GM18870 (cell line): ENCODE measurements around the gene NGRN.

Source experiments
- ATAC-seq: cut with Tn5 transposase; IDR thresholded peaks from one replicate; pipeline ENCODE4 v1.9.1; 2021; ENCODE audit warnings: moderate library complexity; ENCODE audit not compliant: unreplicated experiment

The NGRN gene, protein sequence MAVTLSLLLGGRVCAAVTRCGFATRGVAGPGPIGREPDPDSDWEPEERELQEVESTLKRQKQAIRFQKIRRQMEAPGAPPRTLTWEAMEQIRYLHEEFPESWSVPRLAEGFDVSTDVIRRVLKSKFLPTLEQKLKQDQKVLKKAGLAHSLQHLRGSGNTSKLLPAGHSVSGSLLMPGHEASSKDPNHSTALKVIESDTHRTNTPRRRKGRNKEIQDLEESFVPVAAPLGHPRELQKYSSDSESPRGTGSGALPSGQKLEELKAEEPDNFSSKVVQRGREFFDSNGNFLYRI

DNA sequence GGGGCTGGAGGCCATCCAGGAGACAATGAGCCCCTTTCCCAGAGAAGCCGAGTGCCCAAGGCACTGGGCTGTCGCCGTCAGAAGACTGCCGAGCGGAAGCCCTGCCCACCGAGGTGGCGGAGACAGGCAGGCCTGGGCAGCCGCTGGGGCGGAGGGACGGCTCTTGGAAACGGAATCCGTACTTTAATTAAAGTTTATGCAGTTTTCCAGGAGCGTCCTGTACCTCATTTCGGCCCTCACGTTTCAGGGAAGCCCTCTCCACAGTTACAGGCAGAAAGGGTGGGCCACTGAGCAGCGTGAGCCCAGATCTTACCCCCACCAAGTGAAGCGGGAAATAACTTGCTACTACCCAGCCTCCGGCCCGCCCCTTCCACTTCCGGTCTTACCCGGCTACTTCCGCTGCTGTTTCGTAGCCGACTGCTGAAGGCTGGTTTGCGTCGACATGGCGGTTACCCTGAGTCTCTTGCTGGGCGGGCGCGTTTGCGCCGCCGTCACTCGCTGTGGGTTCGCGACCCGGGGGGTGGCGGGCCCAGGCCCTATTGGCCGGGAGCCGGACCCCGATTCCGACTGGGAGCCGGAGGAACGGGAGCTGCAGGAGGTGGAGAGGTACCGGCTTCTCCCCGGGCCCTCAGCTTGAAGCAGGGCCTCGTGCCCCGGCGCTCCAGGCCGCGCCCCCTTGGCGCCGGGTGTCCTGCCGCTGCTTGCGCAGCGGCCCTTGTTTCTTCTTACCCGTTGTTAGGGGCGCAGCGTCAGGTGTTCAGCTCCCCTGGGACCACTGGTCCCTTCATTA, at the start of gene NGRN:
Gene NGRN (plus strand): TSS at position 402 of the 790 bp plus-strand sequence. CDS start 41 bp downstream, at position 443.
- ATAC-seq, result peak; percentile 87

- ATAC-seq, result no peak
Observed at GRCh38 chr15:90217671-90218394, 47.6 kb upstream of the NGRN start.

- no peak for ATAC-seq
Observed at GRCh38 chr15:90219421-90220141, 45.9 kb upstream of the NGRN start.

GRCh38 chr15:90221246-90221900, 44.1 kb upstream of the NGRN start:
- ATAC-seq, result no peak

GRCh38 chr15:90222547-90222946, 42.9 kb upstream of the NGRN start:
- ATAC-seq, result no peak

DNA sequence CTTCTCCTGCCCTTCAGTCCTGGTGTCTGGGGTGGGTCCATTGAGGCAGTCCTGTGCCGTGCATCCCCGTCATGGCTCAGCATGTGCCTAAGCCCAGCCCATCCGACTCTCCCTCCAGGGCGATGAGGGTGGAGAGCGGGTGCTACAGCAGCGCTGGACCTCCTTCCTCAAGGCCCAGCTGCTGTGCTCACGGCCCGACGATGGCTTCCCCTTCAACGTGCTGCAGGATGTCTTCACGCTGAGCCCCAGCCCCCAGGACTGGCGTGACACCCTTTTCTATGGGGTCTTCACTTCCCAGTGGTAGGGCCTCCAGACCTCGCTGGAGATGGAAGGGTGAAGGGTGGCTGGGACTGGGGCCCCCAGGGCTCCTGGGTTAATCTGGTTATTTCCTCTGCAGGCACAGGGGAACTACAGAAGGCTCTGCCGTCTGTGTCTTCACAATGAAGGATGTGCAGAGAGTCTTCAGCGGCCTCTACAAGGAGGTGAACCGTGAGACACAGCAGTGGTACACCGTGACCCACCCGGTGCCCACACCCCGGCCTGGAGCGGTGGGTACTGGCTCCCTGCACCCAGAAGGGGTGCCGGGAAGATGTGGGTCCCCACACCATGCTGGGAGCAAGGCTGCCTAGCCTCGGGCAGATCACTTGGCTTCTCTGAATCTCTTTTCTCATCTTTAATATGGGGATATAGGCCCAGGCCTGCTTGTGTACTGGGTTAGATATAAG, 41.9 kb upstream of the NGRN start:
- no peak for ATAC-seq

DNA sequence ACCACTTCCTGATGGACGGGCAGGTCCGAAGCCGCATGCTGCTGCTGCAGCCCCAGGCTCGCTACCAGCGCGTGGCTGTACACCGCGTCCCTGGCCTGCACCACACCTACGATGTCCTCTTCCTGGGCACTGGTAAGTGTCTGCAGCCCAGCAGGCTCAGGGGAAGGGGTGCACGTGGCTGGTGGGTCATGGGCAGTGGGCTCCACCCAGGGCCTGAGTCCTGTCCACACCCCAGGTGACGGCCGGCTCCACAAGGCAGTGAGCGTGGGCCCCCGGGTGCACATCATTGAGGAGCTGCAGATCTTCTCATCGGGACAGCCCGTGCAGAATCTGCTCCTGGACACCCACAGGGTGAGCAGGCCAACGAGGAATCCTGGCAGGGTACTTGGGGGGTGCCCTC, 40.4 kb upstream of the NGRN start:
- ATAC-seq, result no peak

DNA sequence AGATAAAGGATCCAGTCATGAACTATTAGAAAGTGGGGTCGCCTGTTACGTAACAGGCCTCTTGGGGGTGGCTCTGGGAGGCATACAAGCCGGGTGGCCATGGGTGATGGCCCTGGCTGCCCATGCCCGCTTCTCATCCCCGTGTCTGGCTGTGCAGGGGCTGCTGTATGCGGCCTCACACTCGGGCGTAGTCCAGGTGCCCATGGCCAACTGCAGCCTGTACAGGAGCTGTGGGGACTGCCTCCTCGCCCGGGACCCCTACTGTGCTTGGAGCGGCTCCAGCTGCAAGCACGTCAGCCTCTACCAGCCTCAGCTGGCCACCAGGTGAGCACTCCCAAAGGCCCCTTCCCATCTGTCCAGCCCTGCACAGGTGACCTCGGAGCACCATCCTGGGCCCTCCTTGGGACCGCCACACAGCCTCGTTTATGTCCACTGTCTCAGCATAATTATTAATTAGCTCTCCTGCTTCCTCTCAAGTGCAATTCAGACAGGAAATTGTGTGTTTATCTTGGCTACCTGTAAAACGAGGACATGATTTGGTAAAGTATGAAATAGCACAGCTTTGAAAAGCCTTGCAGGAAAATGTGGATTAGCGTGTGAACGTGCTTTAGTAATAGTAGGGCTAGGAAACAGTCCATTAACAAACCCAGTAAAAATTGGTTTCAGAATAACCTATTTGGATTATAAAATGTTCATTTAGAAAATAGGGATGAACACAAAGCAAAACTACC, 39.8 kb upstream of the NGRN start:
- no peak for ATAC-seq

DNA sequence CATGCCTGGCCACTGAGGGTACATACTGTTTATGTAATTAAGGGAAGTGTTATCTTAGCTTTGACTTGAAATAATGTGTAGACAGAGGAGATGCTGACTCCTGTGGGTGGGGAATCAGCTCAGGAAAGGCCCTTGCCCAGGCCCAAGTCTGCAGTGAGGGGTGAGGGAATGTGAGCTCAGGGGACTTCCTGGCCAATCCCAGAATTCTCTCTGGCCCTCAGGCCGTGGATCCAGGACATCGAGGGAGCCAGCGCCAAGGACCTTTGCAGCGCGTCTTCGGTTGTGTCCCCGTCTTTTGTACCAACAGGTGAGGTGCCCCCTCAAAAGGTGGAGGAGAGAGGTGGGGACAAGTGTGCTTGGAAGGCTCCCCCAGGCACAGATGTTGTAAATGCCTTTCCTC, 38.1 kb upstream of the NGRN start:
- no peak for ATAC-seq

GRCh38 chr15:90227816-90228772, 37.4 kb upstream of the NGRN start:
- ATAC-seq, result no peak

DNA sequence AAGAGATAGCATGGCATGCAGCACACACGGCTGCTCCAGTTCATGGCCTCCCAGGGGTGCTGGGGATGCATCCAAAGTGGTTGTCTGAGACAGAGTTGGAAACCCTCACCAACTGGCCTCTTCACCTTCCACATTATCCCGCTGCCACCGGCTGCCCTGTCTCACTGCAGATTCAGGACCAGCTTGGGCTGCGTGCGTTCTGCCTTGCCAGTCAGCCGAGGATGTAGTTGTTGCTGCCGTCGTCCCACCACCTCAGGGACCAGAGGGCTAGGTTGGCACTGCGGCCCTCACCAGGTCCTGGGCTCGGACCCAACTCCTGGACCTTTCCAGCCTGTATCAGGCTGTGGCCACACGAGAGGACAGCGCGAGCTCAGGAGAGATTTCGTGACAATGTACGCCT, 36.5 kb upstream of the NGRN start:
- no peak for ATAC-seq

DNA sequence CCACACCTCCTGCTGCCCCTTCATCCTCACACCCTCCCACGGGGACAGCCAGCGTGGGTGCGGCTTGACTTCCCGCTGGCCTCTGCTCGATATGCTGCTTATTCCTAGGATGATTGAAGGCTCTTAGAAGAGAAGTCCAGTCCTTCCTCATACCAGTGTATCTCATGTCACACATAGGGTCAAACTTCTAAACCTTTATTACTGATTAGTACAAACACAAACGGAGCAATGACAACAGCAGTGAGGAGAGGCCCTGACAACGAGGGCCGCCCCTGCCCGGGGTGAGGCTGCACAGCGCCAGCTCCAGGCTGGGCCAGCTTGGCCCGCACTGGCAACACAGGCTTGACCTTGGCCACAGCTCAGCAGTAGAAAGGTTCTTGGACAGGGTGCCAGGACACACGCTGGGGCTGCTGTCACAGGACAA, 35.4 kb upstream of the NGRN start:
- no peak for ATAC-seq

GRCh38 chr15:90230610-90231009, 34.9 kb upstream of the NGRN start:
- ATAC-seq, result no peak

- ATAC-seq, result no peak
Observed at GRCh38 chr15:90231028-90232017, 34.1 kb upstream of the NGRN start.

DNA sequence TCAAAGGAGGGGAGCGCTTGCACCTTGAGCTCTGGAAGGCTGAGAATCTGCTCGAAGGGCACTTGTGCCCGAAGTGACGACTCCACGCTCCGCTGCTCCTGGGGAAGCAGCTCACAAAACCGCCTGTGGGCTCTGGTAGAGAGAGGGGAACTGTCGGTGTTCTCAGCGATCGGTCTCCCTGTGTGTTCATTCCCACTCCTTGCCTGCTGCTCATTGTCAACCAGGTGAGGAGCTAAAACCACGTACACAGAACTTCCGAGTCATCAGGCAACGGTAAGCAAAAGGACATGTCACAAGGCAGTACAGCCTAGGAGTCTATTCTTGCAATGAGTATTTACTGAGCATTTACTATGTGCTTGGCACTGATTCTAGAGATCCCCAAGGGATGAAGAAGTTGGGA, 33.3 kb upstream of the NGRN start:
- ATAC-seq, result no peak

GRCh38 chr15:90232941-90233386, 32.5 kb upstream of the NGRN start:
- no peak for ATAC-seq
